HepG2 (cell line): Measurements from ENCODE around the gene ATP6V1C2. TPM values are rescaled to one million over a fixed set of nuclear protein-coding genes. Genes with fewer than 3 reads are reported as not detected.

ENCODE experiments used
- IRF2 ChIP-seq: IDR thresholded peaks from 2 replicates; pipeline ENCODE4 v1.6.1; 2018; ENCODE audit warnings: missing genetic modification reagents, missing compliant biosample characterization
- PHB2 ChIP-seq: fragments of 450-650 bp; IDR thresholded peaks from 2 replicates; pipeline ENCODE4 v1.6.1; 2018; ENCODE audit not compliant: partially characterized antibody
- SATB2 ChIP-seq: sonication (generic); formaldehyde crosslinking; IDR thresholded peaks from 2 replicates; pipeline ENCODE4 v1.5.0; 2020; ENCODE audit warnings: missing genetic modification reagents
- ZBTB8A ChIP-seq: sonication (generic); formaldehyde crosslinking; IDR thresholded peaks from 2 replicates; pipeline ENCODE4 v1.4.0; 2020; ENCODE audit warnings: mild to moderate bottlenecking, low read depth, missing genetic modification reagents, borderline replicate concordance
- ZFY ChIP-seq: sonication (generic); formaldehyde crosslinking; IDR thresholded peaks from 2 replicates; pipeline ENCODE4 v1.4.0; 2020; ENCODE audit warnings: missing genetic modification reagents
- ZMYM2 ChIP-seq: sonication (generic); formaldehyde crosslinking; IDR thresholded peaks from 2 replicates; pipeline ENCODE4 v1.8.0; 2022; ENCODE audit warnings: mild to moderate bottlenecking, missing genetic modification reagents
- ZNF354B ChIP-seq: sonication (generic); formaldehyde crosslinking; IDR thresholded peaks from 2 replicates; pipeline ENCODE4 v1.8.0; 2022; ENCODE audit warnings: mild to moderate bottlenecking, missing genetic modification reagents
- ZNF460 ChIP-seq: sonication (generic); formaldehyde crosslinking; IDR thresholded peaks from 2 replicates; pipeline ENCODE4 v1.5.1; 2020; ENCODE audit warnings: missing genetic modification reagents, mild to moderate bottlenecking, borderline replicate concordance
- ZNF552 ChIP-seq: sonication (generic); formaldehyde crosslinking; IDR thresholded peaks from 2 replicates; pipeline ENCODE4 v1.9.0; 2022; ENCODE audit warnings: missing genetic modification reagents, mild to moderate bottlenecking, borderline replicate concordance
- ZNF749 ChIP-seq: sonication (generic); formaldehyde crosslinking; IDR thresholded peaks from 2 replicates; pipeline ENCODE4 v1.8.0; 2022; ENCODE audit warnings: mild to moderate bottlenecking, missing genetic modification reagents, moderate library complexity, borderline replicate concordance
- polyA plus RNA-seq, 8 experiments: library from polyadenylated mRNA; depleted of rRNA in 3 of 8; stranded (reverse) in 7 of 8; unstranded in 1 of 8; fragments of >200 nt; fragmentation: Illumina TruSeq in 4 of 8; extraction: Trizol in 4 of 8; gene quantifications; 2 replicates each; pipeline versions ENCODE4 v1.2.1 to v1.2.3, GENCODE V29; 2011 to 2016; ENCODE audit warnings: low read depth in 4 of 8, missing spikeins in 1 of 8, mixed read lengths in 1 of 8; ENCODE audit not compliant: insufficient read depth in 1 of 8
- total RNA-seq, 5 experiments: library from RNA; depleted of rRNA; stranded (reverse); fragments of >200 nt; fragmentation: Illumina TruSeq; extraction: Trizol; gene quantifications; 2 replicates each; pipeline ENCODE4 v1.2.3, GENCODE V29; 2016; ENCODE audit warnings: low read depth in 1 of 5
- TF ChIP-seq, protein P1 (sequence below): sonication (generic); formaldehyde crosslinking; IDR thresholded peaks from 2 replicates; pipeline ENCODE4 v1.4.0; 2020; ENCODE audit warnings: missing genetic modification reagents
- TF ChIP-seq, protein P2 (sequence below): sonication (generic); formaldehyde crosslinking; IDR thresholded peaks from 2 replicates; pipeline ENCODE4 v1.8.1; 2023; ENCODE audit warnings: mild to moderate bottlenecking, missing genetic modification reagents
- TF ChIP-seq, protein P3 (sequence below): sonication (generic); formaldehyde crosslinking; IDR thresholded peaks from 2 replicates; pipeline ENCODE4 v1.4.0; 2020; ENCODE audit warnings: mild to moderate bottlenecking, missing genetic modification reagents
- TF ChIP-seq, protein P4 (sequence below), 2 experiments: sonication (generic) in 1 of 2; formaldehyde crosslinking in 1 of 2; IDR thresholded peaks; 2 replicates each; pipeline versions ENCODE4 v1.4.0 to v1.6.1; 2016 to 2020; ENCODE audit warnings: borderline replicate concordance in 1 of 2, low read depth in 1 of 2, mild to moderate bottlenecking in 1 of 2, missing genetic modification reagents in 1 of 2
- TF ChIP-seq, protein P5 (sequence below): sonication (generic); formaldehyde crosslinking; IDR thresholded peaks from 2 replicates; pipeline ENCODE4 v1.4.0; 2020; ENCODE audit warnings: missing genetic modification reagents

The ATP6V1C2 gene
- total and polyA plus RNA-seq, 2 of the 13 experiments (the other 11 are each of a cell fraction or from before 2014, with no cell fraction given) = 0.04 to 0.29 TPM

DNA sequence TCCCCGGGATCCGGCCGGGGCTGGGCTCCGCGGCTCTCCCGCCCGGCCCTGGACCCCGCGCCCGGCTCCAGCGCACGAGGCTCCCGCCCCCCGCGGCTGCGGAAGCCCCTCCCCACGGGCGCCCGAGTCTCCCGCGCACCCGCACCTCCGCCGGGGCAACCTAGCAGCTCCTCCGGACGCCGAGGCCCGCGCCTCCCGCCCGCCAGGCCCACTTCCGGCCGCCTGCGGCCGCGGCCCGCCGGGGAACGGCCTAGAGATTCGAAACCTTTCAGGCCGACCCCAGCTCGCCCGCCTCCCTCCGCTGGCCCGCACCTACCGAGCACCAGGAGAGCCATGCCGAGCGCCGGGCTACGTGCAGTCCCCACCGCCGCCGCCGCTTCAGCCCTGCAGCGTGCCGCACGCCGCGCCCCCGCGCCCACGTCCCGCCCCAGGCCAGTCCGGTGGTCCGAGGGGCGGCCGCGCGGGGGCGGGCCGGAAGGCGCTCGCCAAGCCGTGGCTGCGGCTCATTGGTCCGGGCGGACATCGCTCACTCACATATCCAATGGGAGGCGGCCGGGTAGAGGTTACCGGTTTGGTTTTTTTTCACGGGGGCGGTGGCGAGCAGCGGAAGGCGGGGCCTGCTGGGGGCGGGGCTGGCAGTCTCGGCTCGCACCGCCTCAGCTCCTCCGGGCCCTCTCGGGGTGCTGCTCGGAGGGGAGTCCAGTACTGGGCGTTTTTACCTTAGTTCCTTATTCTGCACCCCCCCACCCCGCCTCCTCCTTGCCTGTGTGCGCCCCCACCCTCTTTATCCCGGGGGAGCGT is 91.1 kb downstream of the ATP6V1C2 start, which contains the start of gene PDIA6 (continued):
- TF ChIP-seq, protein P1, sequence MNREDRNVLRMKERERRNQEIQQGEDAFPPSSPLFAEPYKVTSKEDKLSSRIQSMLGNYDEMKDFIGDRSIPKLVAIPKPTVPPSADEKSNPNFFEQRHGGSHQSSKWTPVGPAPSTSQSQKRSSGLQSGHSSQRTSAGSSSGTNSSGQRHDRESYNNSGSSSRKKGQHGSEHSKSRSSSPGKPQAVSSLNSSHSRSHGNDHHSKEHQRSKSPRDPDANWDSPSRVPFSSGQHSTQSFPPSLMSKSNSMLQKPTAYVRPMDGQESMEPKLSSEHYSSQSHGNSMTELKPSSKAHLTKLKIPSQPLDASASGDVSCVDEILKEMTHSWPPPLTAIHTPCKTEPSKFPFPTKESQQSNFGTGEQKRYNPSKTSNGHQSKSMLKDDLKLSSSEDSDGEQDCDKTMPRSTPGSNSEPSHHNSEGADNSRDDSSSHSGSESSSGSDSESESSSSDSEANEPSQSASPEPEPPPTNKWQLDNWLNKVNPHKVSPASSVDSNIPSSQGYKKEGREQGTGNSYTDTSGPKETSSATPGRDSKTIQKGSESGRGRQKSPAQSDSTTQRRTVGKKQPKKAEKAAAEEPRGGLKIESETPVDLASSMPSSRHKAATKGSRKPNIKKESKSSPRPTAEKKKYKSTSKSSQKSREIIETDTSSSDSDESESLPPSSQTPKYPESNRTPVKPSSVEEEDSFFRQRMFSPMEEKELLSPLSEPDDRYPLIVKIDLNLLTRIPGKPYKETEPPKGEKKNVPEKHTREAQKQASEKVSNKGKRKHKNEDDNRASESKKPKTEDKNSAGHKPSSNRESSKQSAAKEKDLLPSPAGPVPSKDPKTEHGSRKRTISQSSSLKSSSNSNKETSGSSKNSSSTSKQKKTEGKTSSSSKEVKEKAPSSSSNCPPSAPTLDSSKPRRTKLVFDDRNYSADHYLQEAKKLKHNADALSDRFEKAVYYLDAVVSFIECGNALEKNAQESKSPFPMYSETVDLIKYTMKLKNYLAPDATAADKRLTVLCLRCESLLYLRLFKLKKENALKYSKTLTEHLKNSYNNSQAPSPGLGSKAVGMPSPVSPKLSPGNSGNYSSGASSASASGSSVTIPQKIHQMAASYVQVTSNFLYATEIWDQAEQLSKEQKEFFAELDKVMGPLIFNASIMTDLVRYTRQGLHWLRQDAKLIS (CRISPR knock-in tag) = no peak
- peak; percentile 99 for TF ChIP-seq ZFY
- TF ChIP-seq, protein P2, sequence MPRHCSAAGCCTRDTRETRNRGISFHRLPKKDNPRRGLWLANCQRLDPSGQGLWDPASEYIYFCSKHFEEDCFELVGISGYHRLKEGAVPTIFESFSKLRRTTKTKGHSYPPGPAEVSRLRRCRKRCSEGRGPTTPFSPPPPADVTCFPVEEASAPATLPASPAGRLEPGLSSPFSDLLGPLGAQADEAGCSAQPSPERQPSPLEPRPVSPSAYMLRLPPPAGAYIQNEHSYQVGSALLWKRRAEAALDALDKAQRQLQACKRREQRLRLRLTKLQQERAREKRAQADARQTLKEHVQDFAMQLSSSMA (CRISPR knock-in tag) = peak; percentile 37; the same call in 1 of the 2 replicates
- TF ChIP-seq ZNF354B = no peak
- no peak for TF ChIP-seq ZMYM2 (CRISPR knock-in tag)
- no peak for TF ChIP-seq ZNF552 (CRISPR knock-in tag)
- no peak for TF ChIP-seq ZNF749 (CRISPR knock-in tag)
- no peak for TF ChIP-seq ZNF460
- TF ChIP-seq, protein P3, sequence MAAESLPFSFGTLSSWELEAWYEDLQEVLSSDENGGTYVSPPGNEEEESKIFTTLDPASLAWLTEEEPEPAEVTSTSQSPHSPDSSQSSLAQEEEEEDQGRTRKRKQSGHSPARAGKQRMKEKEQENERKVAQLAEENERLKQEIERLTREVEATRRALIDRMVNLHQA (CRISPR knock-in tag) = no peak
- TF ChIP-seq, protein P4, sequence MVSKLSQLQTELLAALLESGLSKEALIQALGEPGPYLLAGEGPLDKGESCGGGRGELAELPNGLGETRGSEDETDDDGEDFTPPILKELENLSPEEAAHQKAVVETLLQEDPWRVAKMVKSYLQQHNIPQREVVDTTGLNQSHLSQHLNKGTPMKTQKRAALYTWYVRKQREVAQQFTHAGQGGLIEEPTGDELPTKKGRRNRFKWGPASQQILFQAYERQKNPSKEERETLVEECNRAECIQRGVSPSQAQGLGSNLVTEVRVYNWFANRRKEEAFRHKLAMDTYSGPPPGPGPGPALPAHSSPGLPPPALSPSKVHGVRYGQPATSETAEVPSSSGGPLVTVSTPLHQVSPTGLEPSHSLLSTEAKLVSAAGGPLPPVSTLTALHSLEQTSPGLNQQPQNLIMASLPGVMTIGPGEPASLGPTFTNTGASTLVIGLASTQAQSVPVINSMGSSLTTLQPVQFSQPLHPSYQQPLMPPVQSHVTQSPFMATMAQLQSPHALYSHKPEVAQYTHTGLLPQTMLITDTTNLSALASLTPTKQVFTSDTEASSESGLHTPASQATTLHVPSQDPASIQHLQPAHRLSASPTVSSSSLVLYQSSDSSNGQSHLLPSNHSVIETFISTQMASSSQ (IDR thresholded peaks at IDR 0.05; ENCODE audit: low read depth) = no peak
- TF ChIP-seq, protein P4 (CRISPR knock-in tag; IDR thresholded peaks at IDR 0.05; ENCODE audit: borderline replicate concordance) = peak; percentile 31
- TF ChIP-seq PHB2 = no peak
- no peak for TF ChIP-seq SATB2 (CRISPR knock-in tag)
- TF ChIP-seq, protein P5, sequence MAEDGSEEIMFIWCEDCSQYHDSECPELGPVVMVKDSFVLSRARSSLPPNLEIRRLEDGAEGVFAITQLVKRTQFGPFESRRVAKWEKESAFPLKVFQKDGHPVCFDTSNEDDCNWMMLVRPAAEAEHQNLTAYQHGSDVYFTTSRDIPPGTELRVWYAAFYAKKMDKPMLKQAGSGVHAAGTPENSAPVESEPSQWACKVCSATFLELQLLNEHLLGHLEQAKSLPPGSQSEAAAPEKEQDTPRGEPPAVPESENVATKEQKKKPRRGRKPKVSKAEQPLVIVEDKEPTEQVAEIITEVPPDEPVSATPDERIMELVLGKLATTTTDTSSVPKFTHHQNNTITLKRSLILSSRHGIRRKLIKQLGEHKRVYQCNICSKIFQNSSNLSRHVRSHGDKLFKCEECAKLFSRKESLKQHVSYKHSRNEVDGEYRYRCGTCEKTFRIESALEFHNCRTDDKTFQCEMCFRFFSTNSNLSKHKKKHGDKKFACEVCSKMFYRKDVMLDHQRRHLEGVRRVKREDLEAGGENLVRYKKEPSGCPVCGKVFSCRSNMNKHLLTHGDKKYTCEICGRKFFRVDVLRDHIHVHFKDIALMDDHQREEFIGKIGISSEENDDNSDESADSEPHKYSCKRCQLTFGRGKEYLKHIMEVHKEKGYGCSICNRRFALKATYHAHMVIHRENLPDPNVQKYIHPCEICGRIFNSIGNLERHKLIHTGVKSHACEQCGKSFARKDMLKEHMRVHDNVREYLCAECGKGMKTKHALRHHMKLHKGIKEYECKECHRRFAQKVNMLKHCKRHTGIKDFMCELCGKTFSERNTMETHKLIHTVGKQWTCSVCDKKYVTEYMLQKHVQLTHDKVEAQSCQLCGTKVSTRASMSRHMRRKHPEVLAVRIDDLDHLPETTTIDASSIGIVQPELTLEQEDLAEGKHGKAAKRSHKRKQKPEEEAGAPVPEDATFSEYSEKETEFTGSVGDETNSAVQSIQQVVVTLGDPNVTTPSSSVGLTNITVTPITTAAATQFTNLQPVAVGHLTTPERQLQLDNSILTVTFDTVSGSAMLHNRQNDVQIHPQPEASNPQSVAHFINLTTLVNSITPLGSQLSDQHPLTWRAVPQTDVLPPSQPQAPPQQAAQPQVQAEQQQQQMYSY (CRISPR knock-in tag) = no peak
- no peak for TF ChIP-seq IRF2
- TF ChIP-seq ZBTB8A (CRISPR knock-in tag) = no peak
